Lower lobe of right lung (tissue), 2 donors: ENCODE data around the gene ZFYVE19. TPM values are rescaled to one million over a fixed set of nuclear protein-coding genes. Genes with fewer than 3 reads are reported as not detected.

Experiments
- ATAC-seq, 2 donors: fragments of 200-7000 bp; cut with Tn5 transposase; one replicate each; pipeline ENCODE4 v1.9.1; 2020 to 2022; ENCODE audit warnings: mild to moderate bottlenecking in 2 of 2, moderate library complexity in 2 of 2
- DNase-seq: peaks from one replicate; pipeline ENCODE4 v3.0.0-alpha.2; 2020
- H3K27ac ChIP-seq: fragments of 200-600 bp; one replicate; pipeline ENCODE4 v1.8.0; 2022
- H3K27me3 ChIP-seq: fragments of 200-600 bp; one replicate; pipeline ENCODE4 v1.8.0; 2022; ENCODE audit warnings: low read depth
- H3K36me3 ChIP-seq: fragments of 200-600 bp; one replicate; pipeline ENCODE4 v1.8.0; 2022; ENCODE audit warnings: mild to moderate bottlenecking
- H3K4me1 ChIP-seq: fragments of 200-600 bp; one replicate; pipeline ENCODE4 v1.8.0; 2022
- H3K4me3 ChIP-seq: fragments of 200-600 bp; one replicate; pipeline ENCODE4 v1.8.0; 2022; ENCODE audit warnings: mild to moderate bottlenecking
- H3K9me3 ChIP-seq: fragments of 200-600 bp; one replicate; pipeline ENCODE4 v1.8.0; 2022
- CTCF ChIP-seq: fragments of 200-600 bp; IDR thresholded peaks from one replicate; pipeline ENCODE4 v1.8.0; 2022; ENCODE audit warnings: antibody characterized with exemption, mild to moderate bottlenecking
- intact Hi-C: fragments of 100-400 bp; cut with DNase I; formaldehyde crosslinking; loops from one replicate; pipeline ENCODE4 v1.11.0; 2022
- total RNA-seq: library from RNA; stranded (reverse); fragmentation: NEBNext Ultra II Directional; extraction: Animal tissue kit (Norgen Biotek cat#: 25700); gene quantifications from one replicate; pipeline ENCODE4 v1.2.1, GENCODE V29; 2021
- donor health status: DM: no; HTN: yes; CAD: no; lungs with severe emphysema.

Gene ZFYVE19
- total RNA-seq, 1 donor from 2014 or later, result 29.6 TPM

DNA sequence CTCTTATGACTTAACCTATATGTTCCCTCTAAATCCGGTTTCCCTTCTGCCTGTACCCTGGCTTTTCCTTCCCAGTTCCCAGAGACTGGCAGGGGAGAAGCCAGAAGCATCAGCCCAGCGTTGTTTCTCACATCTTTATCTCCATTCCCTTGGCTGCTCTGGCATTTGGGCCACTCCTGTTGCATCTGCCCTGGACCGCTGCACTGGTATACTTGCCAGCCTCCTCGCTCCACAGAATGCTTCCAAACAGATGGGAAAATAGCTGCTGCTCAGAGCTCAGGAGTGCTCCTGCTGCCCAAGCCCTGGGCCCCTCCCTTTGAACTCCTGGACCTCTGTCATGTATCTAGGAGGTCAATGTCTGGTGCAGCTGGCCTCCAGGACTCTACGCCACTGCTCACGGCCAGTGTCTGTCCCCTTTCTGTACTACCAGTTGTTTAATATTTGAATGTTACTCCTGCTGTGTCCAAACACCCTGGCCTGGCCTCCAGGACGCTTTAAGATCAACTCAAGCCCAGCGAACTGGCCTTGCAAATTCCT, 43.8 kb downstream of the ZFYVE19 start:
- Histone ChIP-seq H3K9me3 (no peaks in the 10 kb centered on the region), H3K27me3 (peaks cover 1% of the 10 kb centered on the region), H3K36me3 (peaks cover 42% of the 10 kb centered on the region), H3K4me3 (no peak overlapping the region), H3K27ac (no peak overlapping the region), H3K4me1 (peaks cover 28% of the 10 kb centered on the region)
- no peak for DNase-seq
- TF ChIP-seq CTCF, result no peak
- no peak for ATAC-seq
- intact Hi-C loops, result no loop called here

DNA sequence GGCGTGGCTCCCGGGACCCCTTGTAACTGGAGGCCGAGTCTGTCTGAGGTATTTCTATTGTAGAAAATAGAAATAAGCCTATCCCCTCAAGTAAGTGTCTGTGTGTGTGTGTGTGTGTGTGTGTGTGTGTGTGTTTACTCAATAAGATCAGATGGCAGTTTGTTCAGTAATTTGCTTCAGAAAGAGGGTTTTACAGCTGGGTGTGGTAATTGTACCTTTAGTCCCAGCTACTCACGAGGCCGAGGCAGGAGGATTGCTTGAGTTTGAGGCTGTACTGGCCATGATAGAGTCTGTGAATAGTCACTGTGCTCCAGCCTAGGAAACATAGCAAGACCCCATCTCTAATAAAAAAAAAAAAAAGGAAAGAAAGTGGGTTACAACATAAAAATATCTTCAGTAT, 45.6 kb downstream of the ZFYVE19 start:
- H3K36me3 ChIP-seq, result peaks cover 59% of the 10 kb centered on the region
- intact Hi-C loops, result no loop called here
- H3K9me3 ChIP-seq, result no peaks in the 10 kb centered on the region
- H3K4me1 ChIP-seq, result peaks cover 18% of the 10 kb centered on the region
- TF ChIP-seq CTCF, result no peak
- no peak overlapping the region for H3K4me3 ChIP-seq
- ATAC-seq (no peak), DNase-seq (no peak)
- H3K27me3 ChIP-seq, result no peaks in the 10 kb centered on the region
- H3K27ac ChIP-seq, result no peak overlapping the region

DNA sequence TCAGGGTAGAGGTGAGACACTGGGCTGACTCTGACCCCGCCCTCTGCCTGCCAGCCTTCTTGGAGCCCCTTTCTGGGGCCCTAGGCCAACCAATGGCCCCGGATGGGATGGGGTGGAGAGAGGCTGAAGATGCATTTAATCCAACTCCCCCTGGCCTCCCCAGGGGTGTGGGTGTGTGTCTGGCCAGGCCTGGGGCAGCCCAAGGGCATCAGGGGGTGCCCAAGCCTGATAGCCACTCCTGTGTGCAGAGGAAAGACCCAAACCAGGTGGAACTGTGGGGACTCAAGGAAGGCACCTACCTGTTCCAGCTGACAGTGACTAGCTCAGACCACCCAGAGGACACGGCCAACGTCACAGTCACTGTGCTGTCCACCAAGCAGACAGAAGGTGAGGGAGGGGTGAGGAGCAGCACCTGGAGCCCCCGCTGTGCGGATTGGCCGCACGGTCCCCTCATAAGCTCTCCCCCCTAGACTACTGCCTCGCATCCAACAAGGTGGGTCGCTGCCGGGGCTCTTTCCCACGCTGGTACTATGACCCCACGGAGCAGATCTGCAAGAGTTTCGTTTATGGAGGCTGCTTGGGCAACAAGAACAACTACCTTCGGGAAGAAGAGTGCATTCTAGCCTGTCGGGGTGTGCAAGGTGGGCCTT, 46.5 kb downstream of the ZFYVE19 start:
- no peak for DNase-seq
- no peak for ATAC-seq
- Histone ChIP-seq H3K27ac (no peak overlapping the region), H3K36me3 (peaks cover 59% of the 10 kb centered on the region), H3K9me3 (no peaks in the 10 kb centered on the region), H3K4me3 (no peak overlapping the region), H3K27me3 (no peaks in the 10 kb centered on the region), H3K4me1 (peaks cover 16% of the 10 kb centered on the region)
- no peak for TF ChIP-seq CTCF
- intact Hi-C loops, result no loop called here

DNA sequence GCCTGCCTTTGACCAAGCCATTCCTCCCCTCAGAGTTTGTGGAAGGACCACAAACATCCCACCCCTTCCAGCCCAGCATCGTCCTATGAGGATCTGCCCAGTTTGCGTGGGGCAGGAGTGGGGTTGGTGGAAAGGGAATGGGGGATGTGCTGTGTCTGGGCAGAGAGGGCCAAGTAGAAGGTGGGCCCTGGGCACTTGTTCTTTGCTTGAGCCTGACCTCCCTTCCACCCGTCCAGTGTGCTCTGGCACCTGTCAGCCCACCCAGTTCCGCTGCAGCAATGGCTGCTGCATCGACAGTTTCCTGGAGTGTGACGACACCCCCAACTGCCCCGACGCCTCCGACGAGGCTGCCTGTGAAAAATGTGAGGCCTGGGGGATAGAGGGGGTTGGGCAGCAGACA, 47.3 kb downstream of the ZFYVE19 start:
- no peak for TF ChIP-seq CTCF
- H3K4me3 ChIP-seq, result no peak overlapping the region
- intact Hi-C loops, result no loop called here
- peaks cover 18% of the 10 kb centered on the region for H3K4me1 ChIP-seq
- DNase-seq, result no peak
- H3K36me3 ChIP-seq, result peaks cover 59% of the 10 kb centered on the region
- no peak for ATAC-seq
- H3K27me3 ChIP-seq, result no peaks in the 10 kb centered on the region
- no peaks in the 10 kb centered on the region for H3K9me3 ChIP-seq
- H3K27ac ChIP-seq, result no peak overlapping the region

DNA sequence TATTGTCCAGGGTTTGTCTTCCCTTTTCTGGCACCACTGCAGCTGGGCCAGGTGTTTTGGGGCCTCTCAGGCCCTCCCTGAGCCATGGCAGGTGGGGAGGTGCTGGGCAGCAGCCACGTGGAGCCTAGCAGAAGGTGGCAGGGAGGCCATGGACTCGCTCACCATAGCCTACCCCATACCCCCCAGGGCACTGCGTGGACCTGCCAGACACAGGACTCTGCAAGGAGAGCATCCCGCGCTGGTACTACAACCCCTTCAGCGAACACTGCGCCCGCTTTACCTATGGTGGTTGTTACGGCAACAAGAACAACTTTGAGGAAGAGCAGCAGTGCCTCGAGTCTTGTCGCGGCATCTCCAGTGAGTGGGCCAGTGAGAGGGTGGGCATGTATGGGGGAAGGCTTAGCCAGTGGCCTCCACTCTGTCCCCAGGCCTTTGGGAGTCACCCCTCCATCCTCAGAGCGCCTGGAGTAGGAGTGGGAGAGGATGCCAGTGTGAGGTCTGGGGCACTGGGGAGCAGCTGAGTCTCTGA, 48.9 kb downstream of the ZFYVE19 start:
- no peak for DNase-seq
- no peak for TF ChIP-seq CTCF
- intact Hi-C loops, result no loop called here
- H3K9me3 ChIP-seq, result no peaks in the 10 kb centered on the region
- ATAC-seq, result no peak
- no peak overlapping the region for H3K4me3 ChIP-seq
- no peaks in the 10 kb centered on the region for H3K27me3 ChIP-seq
- peaks cover 23% of the 10 kb centered on the region for H3K4me1 ChIP-seq
- no peak overlapping the region for H3K27ac ChIP-seq
- peaks cover 49% of the 10 kb centered on the region for H3K36me3 ChIP-seq
